Fibroblast of lung (primary cell): ENCODE results near the gene IL22RA2. TPM values are rescaled to one million over a fixed set of nuclear protein-coding genes. Genes with fewer than 3 reads are reported as not detected.
A peak's percentile ranks its signal among the peaks of the same experiment; 100 is the strongest.

Source experiments
- DNase-seq, 2 donors: peaks; one replicate each; pipeline versions ENCODE4 v3.0.0 to v3.0.0-alpha.2; 2010; ENCODE audit warnings: low read depth in 2 of 2
- H2AFZ ChIP-seq: 2 replicates; pipeline ENCODE4 v1.5.1; 2012; ENCODE audit warnings: low read length, control low read depth, inconsistent platforms
- H3K27ac ChIP-seq: 2 replicates; pipeline ENCODE4 v1.5.1; 2011; ENCODE audit warnings: low read length, control low read depth; ENCODE audit not compliant: insufficient read depth
- H3K27me3 ChIP-seq: 2 replicates; pipeline ENCODE4 v1.5.1; 2011; ENCODE audit warnings: mild to moderate bottlenecking, low read length; ENCODE audit not compliant: control insufficient read depth, insufficient read depth
- H3K36me3 ChIP-seq: 2 replicates; pipeline ENCODE4 v1.5.1; 2011; ENCODE audit warnings: low read length; ENCODE audit not compliant: control insufficient read depth, insufficient read depth
- H3K4me1 ChIP-seq: 2 replicates; pipeline ENCODE4 v1.5.1; 2011; ENCODE audit warnings: low read length; ENCODE audit not compliant: control insufficient read depth, insufficient read depth; ENCODE audit errors: extremely low read depth
- H3K4me2 ChIP-seq: 2 replicates; pipeline ENCODE4 v1.5.1; 2011; ENCODE audit warnings: low read length, control low read depth; ENCODE audit not compliant: insufficient read depth; ENCODE audit errors: extremely low read depth
- H3K4me3 ChIP-seq, 4 experiments: fragments of 200-600 bp in 1 of 4; sonication (generic) in 1 of 4; replicated peaks in 1 of 4; 2 replicates each; pipeline ENCODE4 v1.5.1; 2011 to 2016; ENCODE audit warnings: low read length in 4 of 4, low read depth in 3 of 4, mild to moderate bottlenecking in 3 of 4, control low read depth in 2 of 4, inconsistent platforms in 1 of 4, mixed read lengths in 1 of 4; ENCODE audit not compliant: insufficient read depth in 1 of 4; ENCODE audit errors: control extremely low read depth in 1 of 4
- H3K79me2 ChIP-seq: 2 replicates; pipeline ENCODE4 v1.5.1; 2012; ENCODE audit warnings: mild to moderate bottlenecking, low read length, inconsistent platforms; ENCODE audit not compliant: control insufficient read depth, insufficient read depth
- H3K9ac ChIP-seq: 2 replicates; pipeline ENCODE4 v1.5.1; 2011; ENCODE audit warnings: mild to moderate bottlenecking, low read length, control low read depth; ENCODE audit not compliant: insufficient read depth
- H3K9me3 ChIP-seq: 2 replicates; pipeline ENCODE4 v1.5.1; 2012; ENCODE audit warnings: low read depth, low read length; ENCODE audit not compliant: control insufficient read depth, insufficient read depth
- H4K20me1 ChIP-seq: 2 replicates; pipeline ENCODE4 v1.5.1; 2011; ENCODE audit warnings: low read length; ENCODE audit not compliant: control insufficient read depth, insufficient read depth; ENCODE audit errors: extremely low read depth
- CTCF ChIP-seq, 2 donors: IDR thresholded peaks in 1 of 2; conservative IDR thresholded peaks in 1 of 2; 1 replicate in 1 of 2; 2 replicates in 1 of 2; pipeline ENCODE4 v1.5.1; 2011 to 2012; ENCODE audit warnings: low read length in 2 of 2, control low read depth in 1 of 2, inconsistent platforms in 1 of 2, low read depth in 1 of 2, mild to moderate bottlenecking in 1 of 2
- EZH2 ChIP-seq: IDR thresholded peaks from 2 replicates; pipeline ENCODE4 v1.5.1; 2012; ENCODE audit warnings: low read length, control low read depth, mild to moderate bottlenecking; ENCODE audit errors: missing control alignments
- polyA plus RNA-seq, 2 donors: library from polyadenylated mRNA; depleted of rRNA in 1 of 2; stranded (reverse) in 1 of 2; unstranded in 1 of 2; fragments of >200 nt; gene quantifications; 2 replicates each; pipeline ENCODE4 v1.2.1, GENCODE V29; 2011 to 2012; ENCODE audit warnings: missing spikeins in 1 of 2
- total RNA-seq: library from RNA; depleted of rRNA; stranded (reverse); fragments of >200 nt; gene quantifications from 2 replicates; pipeline ENCODE4 v1.2.1, GENCODE V29; 2014

Gene IL22RA2
- total and polyA plus RNA-seq, 2 donors (not counting 1 experiment from before 2014, with no cell fraction given), result not detected

- H3K9me3 ChIP-seq, result no peaks in the 10 kb centered on the region
- no peaks in the 10 kb centered on the region for H3K79me2 ChIP-seq
- H3K9ac ChIP-seq, result no peak overlapping the region
- H3K36me3 ChIP-seq, result no peaks in the 10 kb centered on the region
- H4K20me1 ChIP-seq, result no peaks in the 10 kb centered on the region
- no peak overlapping the region for H3K4me3 ChIP-seq
- H3K27ac ChIP-seq, result no peak overlapping the region
- H3K4me1 ChIP-seq, result no peaks in the 10 kb centered on the region
- no peak overlapping the region for H3K4me2 ChIP-seq
- peak in 1 of 2 donors; percentile 81 for DNase-seq
- TF ChIP-seq CTCF (conservative IDR thresholded peaks at IDR 0.05 in 1 of 2, IDR thresholded peaks at IDR 0.05 in 1 of 2; ENCODE audit: low read depth in 1 of 2, low read length in 2 of 2) (no peak), EZH2 (no peak)
- no peak overlapping the region for H2AFZ ChIP-seq
- no peaks in the 10 kb centered on the region for H3K27me3 ChIP-seq
These were observed 25.0 kb downstream of the IL22RA2 start for GRCh38 chr6:137148306-137149034.

- TF ChIP-seq CTCF (conservative IDR thresholded peaks at IDR 0.05 in 1 of 2, IDR thresholded peaks at IDR 0.05 in 1 of 2; ENCODE audit: low read depth in 1 of 2, low read length in 2 of 2) (no peak), EZH2 (no peak)
- DNase-seq, result no peak
These were observed 26.2 kb downstream of the IL22RA2 start for GRCh38 chr6:137147195-137147594.

GRCh38 chr6:137146206-137146605 lies 27.2 kb downstream of the IL22RA2 start:
- H3K4me2 ChIP-seq, result no peak overlapping the region
- H3K4me3 ChIP-seq, result no peak overlapping the region
- H3K79me2 ChIP-seq, result no peaks in the 10 kb centered on the region
- H3K9me3 ChIP-seq, result no peaks in the 10 kb centered on the region
- no peaks in the 10 kb centered on the region for H3K36me3 ChIP-seq
- H2AFZ ChIP-seq, result no peak overlapping the region
- no peaks in the 10 kb centered on the region for H3K27me3 ChIP-seq
- H3K27ac ChIP-seq, result no peak overlapping the region
- no peak for DNase-seq
- TF ChIP-seq CTCF (conservative IDR thresholded peaks at IDR 0.05 in 1 of 2, IDR thresholded peaks at IDR 0.05 in 1 of 2; ENCODE audit: low read depth in 1 of 2, low read length in 2 of 2), result no peak
- no peak for TF ChIP-seq EZH2
- H3K4me1 ChIP-seq, result no peaks in the 10 kb centered on the region
- no peak overlapping the region for H3K9ac ChIP-seq
- no peaks in the 10 kb centered on the region for H4K20me1 ChIP-seq

More at GRCh38 chr6:137147195-137147594, 26.2 kb downstream of the IL22RA2 start:
- H3K4me3 ChIP-seq, result no peak overlapping the region
- no peaks in the 10 kb centered on the region for H3K4me1 ChIP-seq
- H3K4me2 ChIP-seq, result no peak overlapping the region
- no peaks in the 10 kb centered on the region for H3K36me3 ChIP-seq
- no peaks in the 10 kb centered on the region for H3K27me3 ChIP-seq
- no peak overlapping the region for H3K9ac ChIP-seq
- no peaks in the 10 kb centered on the region for H3K79me2 ChIP-seq
- H2AFZ ChIP-seq, result no peak overlapping the region
- no peaks in the 10 kb centered on the region for H3K9me3 ChIP-seq
- no peak overlapping the region for H3K27ac ChIP-seq
- no peaks in the 10 kb centered on the region for H4K20me1 ChIP-seq
